Measurements from ENCODE around the gene PCBP2. TPM values are rescaled to one million over a fixed set of nuclear protein-coding genes. Genes with fewer than 3 reads are reported as not detected.

Gene PCBP2
- total RNA-seq, 1 donor from 2014 or later, result 435 TPM

DNA sequence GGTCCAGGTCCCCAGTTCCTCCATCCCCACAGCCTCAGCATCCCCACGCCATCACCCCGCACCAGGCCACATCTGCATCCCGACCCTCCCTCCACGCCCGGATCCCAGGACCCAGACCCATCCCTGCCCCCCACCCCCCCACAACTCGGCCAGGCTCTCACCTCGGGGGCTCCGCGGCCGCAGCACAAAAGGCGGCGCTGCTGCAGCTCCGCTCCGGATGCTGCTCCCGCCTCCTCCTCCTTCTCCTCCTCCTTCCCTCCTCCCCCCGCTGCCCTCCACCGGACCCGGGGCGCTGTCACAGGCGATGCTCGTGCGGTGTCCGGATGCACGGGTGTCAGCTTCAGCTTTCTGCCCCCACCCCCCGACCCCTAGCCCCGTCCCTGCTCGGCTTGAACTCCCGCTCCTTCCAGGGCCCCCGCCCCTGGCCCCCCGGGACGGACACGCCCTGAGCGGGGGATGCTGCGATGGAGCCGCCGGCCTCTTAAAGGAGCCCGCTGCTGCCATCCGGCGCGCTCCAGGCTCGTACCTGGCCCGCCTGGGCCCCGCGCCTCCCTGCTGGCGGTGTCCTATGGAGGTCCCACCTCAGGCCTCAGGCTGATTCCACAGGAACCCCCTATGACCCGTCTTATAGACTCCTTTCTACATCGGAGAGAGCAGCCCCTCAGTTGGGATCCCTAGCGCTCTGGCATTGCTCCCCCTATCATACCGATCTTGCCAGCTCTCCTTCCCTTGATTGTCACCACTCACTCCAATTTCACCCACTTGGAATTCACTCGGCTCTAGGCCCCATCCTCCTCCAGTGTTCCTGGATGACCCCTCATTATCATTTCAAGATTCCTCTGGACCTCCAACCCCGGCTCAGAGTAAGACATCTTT is 47.6 kb downstream of the PCBP2 start, which contains the start of gene MAP3K12:
Gene MAP3K12 (minus strand): TSS at position 193 of the 876 bp plus-strand sequence. CDS start 12,067 bp downstream, outside the sequence.
- DNase-seq (ENCODE audit: low spot score), result peak; percentile 89
- peaks cover 69% of the 10 kb centered on the region for H3K79me2 ChIP-seq (ENCODE audit: low read depth)
- Mint-ChIP-seq H3K4me3 (peak within 1 kb of the TSS; percentile 96), H3K27ac (peak within 1 kb of the TSS; percentile 96), H3K27me3 (ENCODE audit: insufficient read depth, low read depth) (peaks cover 14% of the 10 kb centered on the region), H3K9me3 (no peaks in the 10 kb centered on the region), H3K4me1 (peaks cover 51% of the 10 kb centered on the region), H3K36me3 (peaks cover 3% of the 10 kb centered on the region)
- H2AFZ ChIP-seq (replicated peaks), result no peak within 1 kb of the TSS
- H3K4me2 ChIP-seq, result peak within 1 kb of the TSS; percentile 95
- H3K36me3 ChIP-seq, result no peaks in the 10 kb centered on the region
- H3K4me1 ChIP-seq, result peaks cover 48% of the 10 kb centered on the region
- peaks cover 3% of the 10 kb centered on the region for H4K20me1 ChIP-seq (ENCODE audit: low read depth)
- H3K27me3 ChIP-seq, result no peaks in the 10 kb centered on the region
- no peak for TF ChIP-seq EZH2phosphoT487 (IDR thresholded peaks at IDR 0.05)
- TF ChIP-seq, protein P1, sequence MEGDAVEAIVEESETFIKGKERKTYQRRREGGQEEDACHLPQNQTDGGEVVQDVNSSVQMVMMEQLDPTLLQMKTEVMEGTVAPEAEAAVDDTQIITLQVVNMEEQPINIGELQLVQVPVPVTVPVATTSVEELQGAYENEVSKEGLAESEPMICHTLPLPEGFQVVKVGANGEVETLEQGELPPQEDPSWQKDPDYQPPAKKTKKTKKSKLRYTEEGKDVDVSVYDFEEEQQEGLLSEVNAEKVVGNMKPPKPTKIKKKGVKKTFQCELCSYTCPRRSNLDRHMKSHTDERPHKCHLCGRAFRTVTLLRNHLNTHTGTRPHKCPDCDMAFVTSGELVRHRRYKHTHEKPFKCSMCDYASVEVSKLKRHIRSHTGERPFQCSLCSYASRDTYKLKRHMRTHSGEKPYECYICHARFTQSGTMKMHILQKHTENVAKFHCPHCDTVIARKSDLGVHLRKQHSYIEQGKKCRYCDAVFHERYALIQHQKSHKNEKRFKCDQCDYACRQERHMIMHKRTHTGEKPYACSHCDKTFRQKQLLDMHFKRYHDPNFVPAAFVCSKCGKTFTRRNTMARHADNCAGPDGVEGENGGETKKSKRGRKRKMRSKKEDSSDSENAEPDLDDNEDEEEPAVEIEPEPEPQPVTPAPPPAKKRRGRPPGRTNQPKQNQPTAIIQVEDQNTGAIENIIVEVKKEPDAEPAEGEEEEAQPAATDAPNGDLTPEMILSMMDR (IDR thresholded peaks at IDR 0.05), result no peak
- TF ChIP-seq EZH2 (IDR thresholded peaks at IDR 0.05), result no peak
- peak within 1 kb of the TSS; percentile 35 for H3K9ac ChIP-seq
- peak within 1 kb of the TSS; percentile 75 for H3K27ac ChIP-seq
- peak within 1 kb of the TSS; percentile 64 for H3K4me3 ChIP-seq
- H3F3A ChIP-seq (ENCODE audit: low read depth), result peaks cover 47% of the 10 kb centered on the region
- H3K9me3 ChIP-seq (ENCODE audit: low read depth), result no peaks in the 10 kb centered on the region

DNA sequence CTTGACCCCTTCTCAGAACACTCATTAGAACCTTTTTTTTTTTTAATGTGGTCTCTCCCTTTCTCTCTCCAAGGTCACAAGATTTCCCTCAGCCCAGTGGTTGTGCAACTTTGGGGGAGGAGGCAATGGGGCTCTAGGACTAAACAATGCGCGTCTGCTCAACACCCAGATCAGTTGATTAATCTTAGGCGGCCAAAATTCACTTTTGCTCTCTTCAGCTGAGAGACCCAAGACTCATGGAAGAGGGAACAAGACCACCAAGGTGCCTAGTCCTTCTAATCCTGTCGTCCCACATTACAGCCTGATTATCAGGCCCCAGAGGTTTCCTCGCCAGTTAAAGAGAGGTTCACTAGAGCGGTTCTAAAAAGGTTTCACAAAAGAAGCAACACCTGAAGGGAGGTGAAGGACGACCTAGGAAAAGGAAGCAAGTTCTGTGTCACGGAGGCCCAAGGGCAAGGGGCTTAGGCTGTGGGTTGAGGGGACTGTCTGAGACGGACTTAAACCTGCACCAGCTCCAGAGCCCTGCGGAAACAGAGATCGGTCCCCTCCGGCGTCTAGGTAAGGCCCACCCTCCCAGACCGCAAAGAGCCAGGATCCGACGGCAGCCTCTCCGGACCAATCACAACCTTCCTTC is 48.4 kb downstream of the PCBP2 start:
- peak overlapping the region; percentile 95 for H3K4me2 ChIP-seq
- H3K27ac ChIP-seq, result peak overlapping the region; percentile 74
- H3K27me3 Mint-ChIP-seq (ENCODE audit: insufficient read depth, low read depth), result peaks cover 16% of the 10 kb centered on the region
- peak overlapping the region; percentile 64 for H3K4me3 ChIP-seq
- peak overlapping the region; percentile 42 for H3K27ac Mint-ChIP-seq
- no peaks in the 10 kb centered on the region for H3K27me3 ChIP-seq
- peak; percentile 46 for DNase-seq (ENCODE audit: low spot score)
- H4K20me1 ChIP-seq (ENCODE audit: low read depth), result peaks cover 3% of the 10 kb centered on the region
- peaks cover 6% of the 10 kb centered on the region for H3K36me3 Mint-ChIP-seq
- no peak overlapping the region for H2AFZ ChIP-seq (replicated peaks)
- H3K9me3 Mint-ChIP-seq, result no peaks in the 10 kb centered on the region
- peak overlapping the region; percentile 35 for H3K9ac ChIP-seq
- peaks cover 47% of the 10 kb centered on the region for H3K4me1 Mint-ChIP-seq
- TF ChIP-seq EZH2 (IDR thresholded peaks at IDR 0.05) (no peak), EZH2phosphoT487 (IDR thresholded peaks at IDR 0.05) (no peak)
- TF ChIP-seq, protein P1 (IDR thresholded peaks at IDR 0.05), result no peak
- no peaks in the 10 kb centered on the region for H3K9me3 ChIP-seq (ENCODE audit: low read depth)
- H3K79me2 ChIP-seq (ENCODE audit: low read depth), result peaks cover 62% of the 10 kb centered on the region
- H3K36me3 ChIP-seq, result no peaks in the 10 kb centered on the region
- peak overlapping the region; percentile 88 for H3K4me3 Mint-ChIP-seq
- peaks cover 43% of the 10 kb centered on the region for H3F3A ChIP-seq (ENCODE audit: low read depth)
- H3K4me1 ChIP-seq, result peaks cover 47% of the 10 kb centered on the region

DNA sequence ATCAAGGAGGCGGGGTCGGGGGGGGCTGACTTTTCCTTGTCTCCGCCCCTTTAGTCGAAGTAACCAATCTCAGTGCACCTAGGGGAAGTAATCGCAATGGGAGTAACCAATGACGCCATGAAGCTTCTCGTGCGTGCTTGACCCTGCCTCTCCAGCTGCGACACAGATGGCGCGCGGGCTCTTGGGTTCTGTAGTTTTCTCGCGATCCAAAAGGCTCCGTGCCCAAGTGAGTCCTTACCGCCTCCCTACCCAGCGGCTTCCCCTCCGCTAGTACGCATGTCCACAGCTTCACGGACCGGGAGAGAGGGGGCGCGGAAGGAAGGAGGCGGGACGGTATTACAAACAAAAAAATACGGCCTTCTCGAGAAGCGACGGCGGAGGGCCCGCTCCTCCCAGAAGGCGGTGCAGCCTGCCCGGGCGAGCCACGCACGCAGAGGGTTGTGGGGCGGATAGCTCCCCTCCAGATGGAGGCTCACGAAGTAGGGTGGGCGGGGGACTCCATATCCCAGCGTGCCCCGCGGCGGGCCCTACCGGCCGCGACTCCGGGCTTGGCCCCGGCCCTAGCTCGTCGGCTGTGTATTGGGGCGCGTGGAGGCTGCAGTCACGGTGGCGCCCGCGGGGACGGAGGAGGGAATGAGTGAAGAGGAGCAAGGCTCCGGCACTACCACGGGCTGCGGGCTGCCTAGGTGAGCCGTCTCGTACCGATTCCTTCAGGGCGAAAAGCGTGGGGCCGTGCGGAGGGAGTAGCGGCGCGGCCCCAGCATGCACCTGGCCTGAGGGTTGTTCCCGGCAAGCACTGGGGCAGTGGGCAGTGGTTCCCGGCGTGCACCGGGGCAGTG is 49.1 kb downstream of the PCBP2 start, which contains the start of gene TARBP2:
Gene TARBP2 (plus strand): TSS at position 508 of the 839 bp plus-strand sequence. CDS start 126 bp downstream, at position 634.
- peaks cover 11% of the 10 kb centered on the region for H3K36me3 Mint-ChIP-seq
- peaks cover 41% of the 10 kb centered on the region for H3K4me1 ChIP-seq

More for the DNA sequence above, 49.1 kb downstream of the PCBP2 start, which contains the start of gene TARBP2:
- Histone ChIP-seq H3F3A (ENCODE audit: low read depth) (peaks cover 37% of the 10 kb centered on the region), H3K4me2 (peak within 1 kb of the TSS; percentile 95), H3K27me3 (no peaks in the 10 kb centered on the region), H4K20me1 (ENCODE audit: low read depth) (peaks cover 3% of the 10 kb centered on the region), H3K9ac (peak within 1 kb of the TSS; percentile 46), H3K9me3 (ENCODE audit: low read depth) (no peaks in the 10 kb centered on the region), H3K27ac (peak within 1 kb of the TSS; percentile 82), H3K79me2 (ENCODE audit: low read depth) (peaks cover 55% of the 10 kb centered on the region), H3K4me3 (peak within 1 kb of the TSS; percentile 64), H2AFZ (replicated peaks) (peak within 1 kb of the TSS; percentile 91), H3K36me3 (no peaks in the 10 kb centered on the region)
- DNase-seq (ENCODE audit: low spot score), result peak; percentile 99
- Mint-ChIP-seq H3K27me3 (ENCODE audit: insufficient read depth, low read depth) (peaks cover 18% of the 10 kb centered on the region), H3K27ac (peak within 1 kb of the TSS; percentile 69), H3K4me1 (peaks cover 42% of the 10 kb centered on the region), H3K9me3 (no peaks in the 10 kb centered on the region), H3K4me3 (peak within 1 kb of the TSS; percentile 88)
- TF ChIP-seq EZH2 (IDR thresholded peaks at IDR 0.05) (no peak), EZH2phosphoT487 (IDR thresholded peaks at IDR 0.05) (no peak)
- TF ChIP-seq, protein P1 (IDR thresholded peaks at IDR 0.05), result peak; percentile 6
